Panc1 (cell line): ENCODE measurements around the gene RPUSD3. TPM values are rescaled to one million over a fixed set of nuclear protein-coding genes. Genes with fewer than 3 reads are reported as not detected.

ENCODE experiments used
- ATAC-seq: fragments of 200-7000 bp; cut with Tn5 transposase; 2 replicates; pipeline ENCODE4 v1.9.1; 2020; ENCODE audit warnings: mild to moderate bottlenecking, moderate library complexity
- BruUV-seq: library from RNA; stranded (reverse); fragments of 400-500 nt; replicated peaks from 2 replicates; lab custom pipeline; 2021; lab: Mats Ljungman, UMichigan
- CTCF ChIA-PET: fragments of 300-600 bp; sonication (Branson Sonifier 250); formaldehyde crosslinking; loops from one replicate; lab custom pipeline; 2022; ENCODE audit warnings: antibody characterized with exemption; lab: Charles Lee
- POLR2A ChIA-PET: fragments of 300-600 bp; sonication (Branson Sonifier 250); formaldehyde crosslinking; loops from one replicate; lab custom pipeline; 2022; ENCODE audit warnings: antibody characterized with exemption; lab: Charles Lee
- DNase-seq: peaks from one replicate; pipeline ENCODE4 v3.0.0-alpha.2; 2010; ENCODE audit warnings: low read depth, low spot score
- H3K27ac ChIP-seq: 2 replicates; pipeline ENCODE4 v1.5.1; 2011; ENCODE audit warnings: mild to moderate bottlenecking, low read length, inconsistent platforms
- H3K27me3 ChIP-seq: fragments of 200-500 bp; sonication (Bioruptor generic); 2 replicates; pipeline ENCODE4 v1.6.0; 2014; ENCODE audit warnings: low read length, inconsistent platforms; ENCODE audit not compliant: control insufficient read depth, insufficient read depth
- H3K36me3 ChIP-seq: fragments of 200-500 bp; sonication (Bioruptor generic); 2 replicates; pipeline ENCODE4 v1.5.1; 2014; ENCODE audit warnings: inconsistent platforms, mild to moderate bottlenecking, low read length, moderate library complexity; ENCODE audit not compliant: control insufficient read depth, insufficient read depth
- H3K4me1 ChIP-seq: 2 replicates; pipeline ENCODE4 v1.5.1; 2011; ENCODE audit warnings: inconsistent platforms, mild to moderate bottlenecking, low read length, moderate library complexity; ENCODE audit not compliant: control insufficient read depth, insufficient read depth
- H3K4me3 ChIP-seq, 2 experiments: 2 replicates each; pipeline ENCODE4 v1.5.1; 2011 to 2012; ENCODE audit warnings: low read depth in 2 of 2, low read length in 2 of 2, mild to moderate bottlenecking in 2 of 2, inconsistent platforms in 1 of 2, moderate library complexity in 1 of 2
- H3K9me3 ChIP-seq: fragments of 200-500 bp; sonication (Bioruptor generic); 2 replicates; pipeline ENCODE4 v1.5.1; 2014; ENCODE audit warnings: low read depth, mild to moderate bottlenecking, inconsistent platforms, low read length, moderate library complexity; ENCODE audit not compliant: control insufficient read depth, insufficient read depth
- CTCF ChIP-seq: fragments of 450-650 bp; IDR thresholded peaks from 2 replicates; pipeline ENCODE4 v1.5.1; 2017; ENCODE audit warnings: mild to moderate bottlenecking
- POLR2AphosphoS5 ChIP-seq: IDR thresholded peaks from 2 replicates; pipeline ENCODE4 v1.6.1; 2012; ENCODE audit warnings: mild to moderate bottlenecking, low read depth, low read length, moderate library complexity
- REST ChIP-seq, 2 experiments: IDR thresholded peaks; 2 replicates each; pipeline ENCODE4 v1.6.1; 2011 to 2012; ENCODE audit warnings: low read depth in 2 of 2, control low read depth in 1 of 2, low read length in 1 of 2, mild to moderate bottlenecking in 1 of 2, moderate library complexity in 1 of 2; ENCODE audit not compliant: insufficient read depth in 1 of 2
- SIN3A ChIP-seq: IDR thresholded peaks from 2 replicates; pipeline ENCODE4 v1.6.1; 2012; ENCODE audit warnings: low read depth, mild to moderate bottlenecking, low read length, moderate library complexity, borderline replicate concordance; ENCODE audit not compliant: insufficient read depth
- TCF7L2 ChIP-seq: IDR thresholded peaks from 2 replicates; pipeline ENCODE4 v1.6.1; 2011; ENCODE audit warnings: mild to moderate bottlenecking, low read depth, low read length, inconsistent platforms
- in situ Hi-C: cut with HindIII; loops from 2 replicates; pipeline ENCODE4 v1.10.0; 2016; ENCODE audit warnings: low sequenced_read_pairs, low pct_unique_long_range_greater_than_20kb
- intact Hi-C: fragments of 100-400 bp; cut with micrococcal nuclease; formaldehyde crosslinking; loops from one replicate; pipeline ENCODE4 v1.10.0; 2022; ENCODE audit not compliant: unreplicated experiment
- total RNA-seq: library from RNA; stranded (reverse); gene quantifications from one replicate; pipeline ENCODE4 v1.2.1, GENCODE V29; 2021; ENCODE audit not compliant: unreplicated experiment

RPUSD3 gene
- total RNA-seq, 1 experiment from 2014 or later: 40.4 TPM

- ATAC-seq (no peak), DNase-seq (no peak)
- POLR2A ChIA-PET: no interaction called here
- BruUV-seq: no TSS peak
- Histone ChIP-seq H3K36me3 (no peaks in the 10 kb centered on the region), H3K4me3 (no peak overlapping the region), H3K4me1 (no peaks in the 10 kb centered on the region), H3K27ac (no peak overlapping the region), H3K9me3 (no peaks in the 10 kb centered on the region), H3K27me3 (no peaks in the 10 kb centered on the region)
- intact Hi-C loops: no loop called here
- in situ Hi-C loops: no loop called here
- no peak for TF ChIP-seq CTCF
- no peak for TF ChIP-seq POLR2AphosphoS5
- no peak for TF ChIP-seq SIN3A
- no peak for TF ChIP-seq TCF7L2
- no peak for TF ChIP-seq REST (IDR thresholded peaks at IDR 0.05; ENCODE audit: insufficient read depth in 1 of 2, low read depth in 2 of 2, low read length in 1 of 2)
- CTCF ChIA-PET: no interaction called here
Observed at GRCh38 chr3:9820543-9820942, 23.3 kb downstream of the RPUSD3 start.

GRCh38 chr3:9818666-9819335, 25.0 kb downstream of the RPUSD3 start:
- ATAC-seq: no peak
- TF ChIP-seq REST (IDR thresholded peaks at IDR 0.05; ENCODE audit: insufficient read depth in 1 of 2, low read depth in 2 of 2, low read length in 1 of 2) (no peak), POLR2AphosphoS5 (no peak), CTCF (no peak), TCF7L2 (no peak), SIN3A (no peak)
- in situ Hi-C loops (no loop called here), intact Hi-C loops (no loop called here)
- no peaks in the 10 kb centered on the region for H3K27me3 ChIP-seq
- no peak overlapping the region for H3K27ac ChIP-seq
- H3K4me1 ChIP-seq: no peaks in the 10 kb centered on the region
- no TSS peak for BruUV-seq
- ChIA-PET POLR2A (no interaction called here), CTCF (no interaction called here)
- DNase-seq: no peak
- no peaks in the 10 kb centered on the region for H3K36me3 ChIP-seq
- H3K4me3 ChIP-seq: no peak overlapping the region
- no peaks in the 10 kb centered on the region for H3K9me3 ChIP-seq
